Mucosa of descending colon (tissue), 3 donors: ENCODE results near the gene NR3C2. TPM values are rescaled to one million over a fixed set of nuclear protein-coding genes. Genes with fewer than 3 reads are reported as not detected.
"Not testable (repeated sequence)": the region's sequence is repeated elsewhere in the genome, so short reads cannot be mapped to it uniquely, and the experiment has no call there.

Experiments used
- ATAC-seq: fragments of 200-7000 bp; cut with Tn5 transposase; one replicate; pipeline ENCODE4 v1.9.1; 2020; ENCODE audit warnings: mild to moderate bottlenecking, moderate library complexity
- DNase-seq, 3 donors: peaks; one replicate each; pipeline ENCODE4 v3.0.0-alpha.2; 2020
- H3K36me3 ChIP-seq: fragments of 200-600 bp; one replicate; pipeline ENCODE4 v1.8.0; 2021; ENCODE audit warnings: low read depth, mild to moderate bottlenecking
- H3K4me1 ChIP-seq: fragments of 200-600 bp; one replicate; pipeline ENCODE4 v1.8.0; 2021; ENCODE audit warnings: low read depth, mild to moderate bottlenecking
- H3K4me3 ChIP-seq: fragments of 200-600 bp; one replicate; pipeline ENCODE4 v1.8.0; 2021; ENCODE audit warnings: mild to moderate bottlenecking
- H3K9me3 ChIP-seq: fragments of 200-600 bp; one replicate; pipeline ENCODE4 v1.8.0; 2021; ENCODE audit warnings: mild to moderate bottlenecking
- CTCF ChIP-seq: fragments of 200-600 bp; IDR thresholded peaks from one replicate; pipeline ENCODE4 v1.8.0; 2022; ENCODE audit warnings: antibody characterized with exemption, mild to moderate bottlenecking
- intact Hi-C, 2 donors: fragments of 100-400 bp; cut with DNase I in 1 of 2; cut with micrococcal nuclease in 1 of 2; formaldehyde crosslinking; loops; one replicate each; pipeline versions ENCODE4 v1.11.0 to v1.11.1; 2022; cut with DNase I, micrococcal nuclease
- total RNA-seq, 3 donors: library from RNA; stranded (reverse); fragmentation: NEBNext Ultra II Directional in 2 of 3; extraction: Animal tissue kit (Norgen Biotek cat#: 25700) in 2 of 3; gene quantifications; one replicate each; pipeline versions ENCODE4 v1.2.1 to v1.2.4, GENCODE V29; 2021 to 2023
- donor health status: DM: no; HTN: no; CAD: no; lungs with moderate emphysema.
- donor health status: DM: no; HTN: no; CAD: no.
- donor health status: DM: no; HTN: yes; CAD: no.

NR3C2 gene
- total RNA-seq, 3 donors from 2014 or later, result 86.5 to 205 (median 108) TPM

- no peak for ATAC-seq
- no peak for DNase-seq
Observed at GRCh38 chr4:148204171-148204570, 238.0 kb downstream of the NR3C2 start.

GRCh38 chr4:148203056-148203898 is 238.9 kb downstream of the NR3C2 start:
- intact Hi-C loops, result no loop called here
- Histone ChIP-seq H3K9me3 (no peaks in the 10 kb centered on the region), H3K4me1 (peaks cover 7% of the 10 kb centered on the region), H3K36me3 (no peaks in the 10 kb centered on the region), H3K4me3 (no peak overlapping the region)
- TF ChIP-seq CTCF, result no peak
- ATAC-seq, result peak; percentile 81
- peak in 1 of 3 donors; percentile 18 for DNase-seq

More at GRCh38 chr4:148204171-148204570, 238.0 kb downstream of the NR3C2 start:
- peaks cover 7% of the 10 kb centered on the region for H3K4me1 ChIP-seq
- H3K4me3 ChIP-seq, result no peak overlapping the region
- no peak for TF ChIP-seq CTCF
- intact Hi-C loops, result no loop called here
- no peaks in the 10 kb centered on the region for H3K36me3 ChIP-seq
- H3K9me3 ChIP-seq, result no peaks in the 10 kb centered on the region

- H3K9me3 ChIP-seq, result no peaks in the 10 kb centered on the region
- no peak for ATAC-seq
- H3K36me3 ChIP-seq, result no peaks in the 10 kb centered on the region
- no peak overlapping the region for H3K4me3 ChIP-seq
- TF ChIP-seq CTCF, result no peak
- DNase-seq, result no peak
- intact Hi-C loops, result no loop called here
- H3K4me1 ChIP-seq, result peaks cover 7% of the 10 kb centered on the region
Observed at GRCh38 chr4:148200960-148201359, 241.3 kb downstream of the NR3C2 start.

- intact Hi-C loops, result no loop called here
- H3K36me3 ChIP-seq, result no peaks in the 10 kb centered on the region
- DNase-seq (no peak), ATAC-seq (peak; percentile 88)
- H3K4me3 ChIP-seq, result no peak overlapping the region
- no peaks in the 10 kb centered on the region for H3K4me1 ChIP-seq
- H3K9me3 ChIP-seq, result no peaks in the 10 kb centered on the region
- no peak for TF ChIP-seq CTCF
Observed at GRCh38 chr4:148196164-148196563, 246.1 kb downstream of the NR3C2 start.

DNA sequence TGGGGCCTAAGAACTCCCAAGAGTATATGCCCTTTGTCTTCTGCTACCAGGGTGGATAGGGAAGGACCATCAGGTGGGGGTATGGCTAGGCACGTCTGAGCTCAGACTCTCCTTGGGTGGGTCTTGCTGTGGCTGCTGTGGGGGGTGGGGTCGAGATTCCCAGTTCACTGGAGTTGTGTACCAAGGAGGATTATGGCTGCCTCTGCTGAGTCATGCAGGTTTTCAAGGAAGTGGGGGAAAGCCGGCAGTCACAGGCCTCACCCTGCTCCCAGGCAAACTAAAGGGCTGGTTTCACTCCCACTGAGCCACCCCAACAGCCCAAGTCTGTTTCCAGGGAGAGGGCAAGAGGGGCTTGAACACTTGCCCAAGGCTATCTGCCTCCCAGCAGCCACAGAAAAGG is 249.7 kb downstream of the NR3C2 start:
- Histone ChIP-seq H3K9me3 (no peaks in the 10 kb centered on the region), H3K4me1 (no peaks in the 10 kb centered on the region), H3K36me3 (no peaks in the 10 kb centered on the region), H3K4me3 (no peak overlapping the region)
- peak; percentile 29 to 61 (median 35) for DNase-seq
- TF ChIP-seq CTCF, result no peak
- peak; percentile 74 for ATAC-seq
- intact Hi-C loops, result no loop called here

DNA sequence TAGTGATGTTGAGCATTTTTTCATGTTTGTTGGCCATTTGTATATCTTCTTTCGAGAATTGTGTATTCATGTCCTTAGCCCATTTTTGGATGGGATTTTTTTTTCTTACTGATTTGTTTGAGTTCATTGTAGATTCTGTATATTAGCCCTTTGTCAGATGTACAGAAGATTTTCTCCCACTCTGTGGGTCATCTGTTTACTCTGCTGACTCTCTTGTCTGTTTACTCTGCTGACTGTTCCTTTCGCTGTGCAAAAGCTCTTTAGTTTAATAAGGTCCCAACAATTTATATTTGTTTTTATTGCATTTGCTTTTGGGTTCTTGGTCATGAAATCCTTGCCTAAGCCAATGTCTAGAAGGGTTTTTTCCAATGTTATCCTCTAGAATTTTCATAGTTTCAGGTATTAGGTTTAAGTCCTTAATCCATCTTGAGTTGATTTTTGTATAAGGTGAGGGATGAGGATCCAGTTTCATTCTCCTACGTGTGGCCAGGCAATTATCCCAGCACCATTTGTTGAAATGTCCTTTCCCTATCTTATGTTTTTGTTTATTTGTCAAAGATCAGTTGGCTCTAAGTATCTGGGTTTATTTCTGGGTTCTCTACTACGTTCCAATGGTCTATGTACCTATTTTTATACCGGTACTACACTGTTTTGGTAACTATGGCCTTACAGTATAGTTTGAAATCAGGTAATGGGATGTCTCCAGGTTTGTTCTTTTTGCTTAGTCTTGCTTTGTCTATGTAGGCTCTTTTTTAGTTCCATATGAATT is 254.6 kb downstream of the NR3C2 start:
- H3K4me1 ChIP-seq, H3K4me3 ChIP-seq, H3K9me3 ChIP-seq, ATAC-seq, DNase-seq, intact Hi-C loops, H3K36me3 ChIP-seq: not testable (repeated sequence)
